NCI-H2196 treated with DMSO at 0.1 percent for 48 hours (cell line): Measurements from ENCODE around the gene ZDHHC22.
A peak's percentile ranks its signal among the peaks of the same experiment; 100 is the strongest.

ENCODE experiments used
- DNase-seq: peaks from one replicate; lab custom pipeline; 2025; ENCODE audit not compliant: unreplicated experiment; lab: John Stamatoyannopoulos, UW

ZDHHC22 gene

GRCh38 chr14:77158175-77158881, 16.7 kb upstream of the ZDHHC22 start:
- peak; percentile 59 for DNase-seq

GRCh38 chr14:77157740-77158139, 16.1 kb upstream of the ZDHHC22 start:
- no peak for DNase-seq

DNA sequence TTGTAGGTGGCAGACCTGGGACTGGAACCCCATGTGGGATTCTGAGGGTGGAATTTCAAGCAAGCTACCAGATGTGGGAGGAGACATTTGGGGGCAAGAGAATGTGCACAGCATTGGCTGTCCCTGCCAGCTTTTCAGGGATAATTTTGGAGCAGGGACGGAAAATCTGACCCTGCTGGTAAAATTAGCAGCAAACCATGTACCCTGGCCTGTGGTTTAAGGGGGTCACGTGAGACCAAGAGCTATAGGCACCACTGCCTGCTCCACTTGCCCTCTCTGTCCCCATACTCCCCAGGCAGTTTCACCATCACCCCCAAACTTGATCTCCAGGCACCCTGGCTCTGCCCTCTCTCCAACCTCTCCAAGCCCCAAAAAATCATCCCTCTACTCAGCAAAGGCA, 13.5 kb upstream of the ZDHHC22 start:
- no peak for DNase-seq

DNA sequence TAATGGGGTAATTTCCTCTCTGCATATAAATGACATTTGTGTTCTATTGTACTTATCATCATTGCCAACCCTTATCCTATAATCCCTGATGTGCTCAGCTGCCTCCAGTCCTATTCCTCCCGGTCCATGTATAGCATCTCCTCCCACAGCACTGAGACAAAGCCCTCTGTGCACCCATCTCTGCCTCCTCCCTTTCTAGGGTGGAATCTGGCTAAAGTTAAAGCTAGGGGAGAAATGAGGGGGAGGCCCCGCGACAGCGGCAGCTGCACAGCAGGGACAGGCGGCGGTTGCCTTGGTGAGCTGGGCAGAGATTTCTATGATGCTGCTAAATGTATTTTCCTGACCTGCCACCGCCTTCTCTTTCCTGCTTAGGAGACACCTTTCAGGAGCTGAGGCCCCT, 12.8 kb upstream of the ZDHHC22 start:
- DNase-seq: no peak

- no peak for DNase-seq
Measured at GRCh38 chr14:77153802-77154201, 12.2 kb upstream of the ZDHHC22 start.

- peak; percentile 60 for DNase-seq
Measured at GRCh38 chr14:77151918-77152588, 10.5 kb upstream of the ZDHHC22 start.

DNA sequence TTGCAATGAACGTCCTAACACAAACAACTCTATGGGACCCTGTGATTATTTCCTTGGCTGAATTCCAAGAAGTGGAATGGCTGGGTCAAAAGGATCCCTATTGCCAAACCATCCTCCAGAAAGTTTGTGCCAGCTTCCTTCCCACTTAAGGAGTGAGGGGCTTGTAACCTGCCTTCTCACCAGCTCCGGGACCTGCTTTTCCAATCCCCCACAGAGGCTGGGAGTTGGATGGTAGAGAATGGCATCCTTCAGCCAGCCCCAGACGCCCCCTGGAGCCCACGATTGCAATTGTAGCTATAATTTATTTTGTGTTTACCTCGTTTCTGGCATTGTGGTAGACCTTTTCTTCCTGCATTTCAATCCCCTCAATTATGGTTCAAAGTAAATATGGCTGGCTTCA, 9.7 kb upstream of the ZDHHC22 start:
- no peak for DNase-seq

DNA sequence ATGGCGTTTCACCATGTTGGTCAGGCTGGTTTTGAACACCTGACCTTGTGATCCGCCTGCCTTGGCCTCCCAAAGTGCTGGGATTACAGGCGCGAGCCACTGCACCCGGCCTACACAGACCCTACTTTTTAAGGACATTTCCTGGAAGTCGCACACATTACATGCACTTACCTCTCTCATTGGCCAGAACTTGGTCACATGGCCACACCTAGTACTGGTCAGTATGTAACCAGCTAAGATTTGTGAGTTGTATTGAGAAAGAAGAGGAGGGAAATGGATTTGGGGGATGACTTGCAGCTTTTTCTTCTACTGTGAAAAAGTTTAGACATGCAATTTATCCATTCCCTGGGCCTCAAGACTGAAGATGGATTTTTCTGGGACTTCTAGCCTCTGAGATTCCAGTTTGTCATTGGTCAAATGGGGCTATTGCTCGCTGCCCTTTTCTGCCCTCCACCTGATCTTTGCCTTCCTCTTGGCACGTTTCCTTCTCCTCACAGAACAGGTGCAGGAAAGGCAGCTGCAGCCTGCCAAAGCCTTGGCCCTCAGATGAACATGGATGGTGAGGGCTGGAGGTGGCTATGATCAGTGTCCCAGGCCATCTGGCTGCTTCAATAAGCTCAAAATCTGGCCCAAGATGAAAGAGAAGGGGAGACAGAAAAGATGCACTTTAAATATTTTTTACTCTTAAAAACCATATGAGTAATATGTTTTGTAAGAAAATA, 7.1 kb upstream of the ZDHHC22 start:
- DNase-seq: peak; percentile 87

- DNase-seq: no peak
Measured at GRCh38 chr14:77145975-77146740, 4.6 kb upstream of the ZDHHC22 start.

- DNase-seq: no peak
Measured at GRCh38 chr14:77144412-77145115, 3.0 kb upstream of the ZDHHC22 start.

GRCh38 chr14:77143071-77143470, 1.5 kb upstream of the ZDHHC22 start:
- no peak for DNase-seq

DNA sequence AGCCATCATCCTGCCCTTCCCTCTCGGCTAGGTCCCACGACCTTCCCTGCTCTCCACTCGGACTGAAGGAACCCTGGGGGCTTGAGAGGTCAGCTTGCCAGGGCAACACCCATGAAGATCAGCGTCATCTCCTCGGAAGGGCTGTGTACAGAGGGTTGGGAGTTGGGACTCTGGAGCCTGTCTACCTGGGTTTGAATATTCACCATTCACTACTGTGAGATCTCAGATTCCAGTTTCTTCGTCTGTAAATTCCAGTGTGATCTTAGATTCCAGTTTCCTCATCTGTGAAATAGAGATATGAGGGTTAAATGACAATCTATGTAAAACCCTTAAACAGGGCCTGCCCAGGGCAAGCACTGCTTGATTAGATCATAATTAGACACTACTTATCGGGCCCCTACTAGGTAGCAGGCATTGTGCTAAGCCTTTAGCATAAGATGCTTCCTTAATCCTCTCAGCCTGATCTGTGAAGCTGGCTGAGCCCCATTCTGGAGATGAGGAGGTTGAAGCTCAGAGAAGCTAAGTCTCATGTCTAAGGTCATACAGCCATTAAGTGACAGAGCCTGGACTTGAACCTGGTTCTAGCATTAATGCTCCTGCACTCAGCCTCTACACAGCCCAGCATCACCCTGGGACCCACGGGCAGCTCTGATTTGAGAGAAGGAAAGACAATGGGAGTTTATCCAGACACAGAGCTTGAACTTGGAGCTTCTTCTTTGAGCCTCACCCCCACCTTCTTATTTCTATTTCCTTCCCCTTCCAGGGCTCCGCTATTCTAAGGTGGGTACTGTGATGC, 612 bp upstream of the ZDHHC22 start:
- DNase-seq: no peak

DNA sequence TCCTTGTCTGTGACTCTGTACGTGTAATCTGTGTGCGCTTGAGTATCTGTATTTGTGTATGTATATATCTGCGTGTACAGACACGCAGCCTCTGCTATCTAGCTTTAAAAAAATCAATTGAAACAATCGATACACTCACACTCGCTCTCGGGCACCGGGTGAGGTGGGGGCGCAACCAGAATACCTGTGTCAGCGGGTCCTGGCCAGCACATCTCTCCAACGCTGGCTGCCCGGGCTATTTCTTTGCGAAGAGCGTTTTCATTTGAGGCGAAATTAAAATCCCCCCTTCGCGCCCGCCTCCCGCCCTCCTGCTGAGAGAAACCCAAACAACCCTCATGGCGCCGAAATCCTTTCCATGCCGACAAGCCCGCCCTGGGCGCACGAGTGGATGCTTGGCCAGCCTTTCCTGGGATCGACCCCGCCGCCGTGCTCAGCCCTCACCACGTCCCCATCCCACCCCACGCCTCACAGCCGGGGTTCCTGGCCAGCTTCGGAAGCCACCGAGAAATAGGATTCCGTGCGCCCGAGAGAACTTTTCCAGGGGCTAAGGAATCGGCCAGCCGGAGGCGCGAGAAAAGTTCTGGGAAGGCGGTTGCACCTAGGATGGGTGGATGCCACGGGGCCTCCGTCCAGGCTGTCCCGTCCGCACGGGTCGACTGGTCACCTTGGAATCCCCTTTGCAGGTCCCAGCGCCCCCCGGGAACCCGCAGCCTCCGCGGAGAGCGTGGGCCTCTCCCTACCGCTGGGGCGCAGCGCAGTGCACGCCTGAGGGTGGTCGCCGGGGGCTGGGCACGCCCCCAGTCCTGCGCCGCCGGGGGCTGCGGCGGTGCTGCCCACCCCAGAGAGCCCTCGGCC, 1.0 kb downstream of the ZDHHC22 start:
- DNase-seq: no peak

GRCh38 chr14:77139540-77140358, 1.8 kb downstream of the ZDHHC22 start:
- DNase-seq: peak; percentile 33

- no peak for DNase-seq
Measured at GRCh38 chr14:77139022-77139421, 2.6 kb downstream of the ZDHHC22 start.

DNA sequence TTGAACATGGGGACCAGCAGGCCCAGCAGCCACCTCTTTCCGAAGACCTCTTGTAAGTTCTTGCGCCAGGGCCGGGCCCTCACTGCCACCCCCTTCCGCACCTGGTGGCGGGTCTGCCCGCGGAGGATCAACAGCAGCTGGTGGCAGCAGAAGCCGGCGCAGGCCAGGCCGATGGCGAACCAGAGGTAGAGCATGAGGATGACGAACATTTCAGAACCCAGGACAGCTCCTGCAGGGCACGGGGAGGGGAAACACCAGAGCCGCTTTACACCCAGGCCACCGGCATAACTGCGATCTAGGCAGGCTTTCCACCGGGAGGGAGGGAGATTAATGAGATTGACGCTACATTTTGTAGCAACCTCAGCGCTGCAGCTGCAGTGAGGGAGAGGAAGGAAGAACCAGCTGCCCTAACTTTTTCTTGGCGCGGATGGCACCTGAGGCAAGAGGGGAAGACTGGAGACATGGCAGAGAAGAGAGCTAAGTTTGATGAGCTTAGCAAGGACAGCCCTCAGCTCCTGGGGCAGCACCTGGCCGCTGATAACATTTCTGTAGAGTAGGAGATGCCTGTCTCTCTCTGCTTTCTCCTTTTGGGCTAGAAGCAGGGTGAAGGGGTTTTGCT, 7.8 kb downstream of the ZDHHC22 start:
- DNase-seq: no peak

- DNase-seq: no peak
Measured at GRCh38 chr14:77131871-77132486, 9.6 kb downstream of the ZDHHC22 start.
